Lower leg skin (tissue), 4 donors: ENCODE results near the gene GLB1L2. TPM values are rescaled to one million over a fixed set of nuclear protein-coding genes. Genes with fewer than 3 reads are reported as not detected.

Experiments
- DNase-seq, 2 donors: peaks; one replicate each; pipeline ENCODE4 v3.0.0-alpha.2; 2019; ENCODE audit warnings: low spot score in 2 of 2
- H3K4me3 ChIP-seq: fragments of 200-600 bp; sonication (generic); 2 replicates; pipeline ENCODE4 v1.5.1; 2017; ENCODE audit warnings: mild to moderate bottlenecking, low read depth; ENCODE audit not compliant: poor library complexity, severe bottlenecking
- POLR2A ChIP-seq, 2 donors: fragments of 450-650 bp; IDR thresholded peaks; one replicate each; pipeline ENCODE4 v1.6.1; 2016 to 2017; ENCODE audit warnings: antibody characterized with exemption in 2 of 2, mild to moderate bottlenecking in 1 of 2, moderate library complexity in 1 of 2
- WGBS, 2 donors: methylation state at CpG; one replicate each; pipeline ENCODE4 v1.1.5; 2018; 5-methylcytosine and 5-hydroxymethylcytosine counted together
- intact Hi-C: fragments of 100-400 bp; cut with DNase I; formaldehyde crosslinking; loops from one replicate; pipeline ENCODE4 v1.15.0; 2023; ENCODE audit warnings: low total_unique reads
- total RNA-seq, 4 donors: library from RNA; depleted of rRNA; stranded (reverse); fragments of >200 nt; gene quantifications; one replicate each; pipeline ENCODE4 v1.1.0, GENCODE V29; 2016
- TF ChIP-seq, protein P1 (sequence below), 3 donors: fragments of 450-650 bp; IDR thresholded peaks; one replicate each; pipeline ENCODE4 v1.5.1; 2016; ENCODE audit warnings: antibody characterized with exemption in 3 of 3, mild to moderate bottlenecking in 3 of 3, moderate library complexity in 2 of 3

Gene GLB1L2
- total RNA-seq, 4 donors from 2014 or later, result 9.1 to 21.6 (median 15.1) TPM

DNA sequence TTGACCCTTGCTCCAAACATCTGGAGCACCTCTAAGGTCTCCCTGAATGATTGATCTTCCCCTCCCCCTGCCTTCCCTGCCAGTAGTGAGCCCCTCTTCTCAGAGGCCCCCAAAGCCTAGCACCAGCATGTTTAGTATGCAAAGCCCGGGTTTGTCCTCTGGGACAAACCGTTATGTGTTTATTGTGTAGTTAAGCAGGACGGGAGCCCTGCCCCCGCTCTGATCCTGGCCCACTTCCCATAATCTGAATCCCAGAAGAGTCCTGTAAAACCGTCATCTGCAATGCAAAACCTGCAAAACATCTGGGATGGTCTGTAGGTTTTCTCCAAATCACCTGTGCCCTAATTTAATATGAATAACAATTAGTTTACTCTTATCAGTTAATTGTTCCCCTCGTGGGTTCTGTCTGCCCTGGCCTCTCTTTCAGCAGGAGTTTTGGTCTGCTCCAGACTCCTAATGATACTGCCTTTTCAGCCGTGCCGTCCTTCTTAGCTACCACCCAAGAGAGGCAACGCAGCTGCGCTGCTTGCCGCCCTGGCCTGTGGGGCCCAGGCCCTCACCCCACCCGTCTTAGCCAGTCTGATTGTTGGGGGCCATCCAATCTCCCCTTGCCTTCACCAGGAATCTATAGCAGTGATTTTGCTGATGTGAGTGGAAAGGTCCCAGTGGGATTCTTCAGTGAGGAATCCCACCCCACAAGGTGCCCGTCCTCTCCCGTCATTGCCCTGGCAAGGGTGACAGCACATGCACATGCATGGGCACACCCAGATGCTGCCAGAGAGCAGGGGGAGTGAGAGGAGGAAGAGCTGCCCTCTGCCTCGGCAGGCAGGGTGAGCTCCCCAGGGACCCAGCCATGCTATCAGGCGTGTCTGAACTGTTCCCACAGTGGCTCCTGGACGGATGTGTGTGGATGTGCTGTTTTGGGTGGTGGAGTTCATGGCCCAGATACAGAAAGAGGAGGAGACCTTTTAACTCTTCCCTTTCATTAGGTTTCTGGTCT, 83.3 kb downstream of the GLB1L2 start:
- intact Hi-C loops, result no loop called here
- H3K4me3 ChIP-seq, result no peak overlapping the region
- no peak for TF ChIP-seq POLR2A (IDR thresholded peaks at IDR 0.05)
- TF ChIP-seq, protein P1, sequence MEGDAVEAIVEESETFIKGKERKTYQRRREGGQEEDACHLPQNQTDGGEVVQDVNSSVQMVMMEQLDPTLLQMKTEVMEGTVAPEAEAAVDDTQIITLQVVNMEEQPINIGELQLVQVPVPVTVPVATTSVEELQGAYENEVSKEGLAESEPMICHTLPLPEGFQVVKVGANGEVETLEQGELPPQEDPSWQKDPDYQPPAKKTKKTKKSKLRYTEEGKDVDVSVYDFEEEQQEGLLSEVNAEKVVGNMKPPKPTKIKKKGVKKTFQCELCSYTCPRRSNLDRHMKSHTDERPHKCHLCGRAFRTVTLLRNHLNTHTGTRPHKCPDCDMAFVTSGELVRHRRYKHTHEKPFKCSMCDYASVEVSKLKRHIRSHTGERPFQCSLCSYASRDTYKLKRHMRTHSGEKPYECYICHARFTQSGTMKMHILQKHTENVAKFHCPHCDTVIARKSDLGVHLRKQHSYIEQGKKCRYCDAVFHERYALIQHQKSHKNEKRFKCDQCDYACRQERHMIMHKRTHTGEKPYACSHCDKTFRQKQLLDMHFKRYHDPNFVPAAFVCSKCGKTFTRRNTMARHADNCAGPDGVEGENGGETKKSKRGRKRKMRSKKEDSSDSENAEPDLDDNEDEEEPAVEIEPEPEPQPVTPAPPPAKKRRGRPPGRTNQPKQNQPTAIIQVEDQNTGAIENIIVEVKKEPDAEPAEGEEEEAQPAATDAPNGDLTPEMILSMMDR (IDR thresholded peaks at IDR 0.05), result no peak
- WGBS, 2 donors, result 17 to 29% methylated on average over 16 to 17 of the region's 17 CpGs
- no peak for DNase-seq

DNA sequence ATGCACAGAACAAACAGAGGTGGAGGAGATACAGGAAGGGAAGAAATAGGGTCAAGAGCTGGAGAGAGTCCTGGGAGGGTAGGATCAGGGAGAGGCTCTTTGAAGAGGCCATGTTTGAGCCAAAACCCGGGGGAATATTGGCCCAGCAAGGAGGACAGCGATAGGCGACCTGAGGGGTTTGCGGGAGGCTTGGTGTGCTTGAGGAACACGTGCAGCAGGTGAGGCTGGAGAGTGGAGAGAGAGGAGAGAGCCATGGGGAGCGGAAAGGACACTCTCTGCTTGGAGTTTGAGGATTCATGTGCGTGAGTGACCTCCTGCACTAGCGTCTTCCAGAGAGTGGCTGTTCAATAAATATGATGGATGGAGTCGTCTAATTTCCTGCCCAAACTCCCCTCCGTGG, 84.9 kb downstream of the GLB1L2 start:
- no peak for TF ChIP-seq POLR2A (IDR thresholded peaks at IDR 0.05)
- TF ChIP-seq, protein P1 (IDR thresholded peaks at IDR 0.05), result no peak
- no peak overlapping the region for H3K4me3 ChIP-seq
- no peak for DNase-seq
- 72 to 73% methylated on average over 10 of the region's 10 CpGs for WGBS, 2 donors
- intact Hi-C loops, result no loop called here

DNA sequence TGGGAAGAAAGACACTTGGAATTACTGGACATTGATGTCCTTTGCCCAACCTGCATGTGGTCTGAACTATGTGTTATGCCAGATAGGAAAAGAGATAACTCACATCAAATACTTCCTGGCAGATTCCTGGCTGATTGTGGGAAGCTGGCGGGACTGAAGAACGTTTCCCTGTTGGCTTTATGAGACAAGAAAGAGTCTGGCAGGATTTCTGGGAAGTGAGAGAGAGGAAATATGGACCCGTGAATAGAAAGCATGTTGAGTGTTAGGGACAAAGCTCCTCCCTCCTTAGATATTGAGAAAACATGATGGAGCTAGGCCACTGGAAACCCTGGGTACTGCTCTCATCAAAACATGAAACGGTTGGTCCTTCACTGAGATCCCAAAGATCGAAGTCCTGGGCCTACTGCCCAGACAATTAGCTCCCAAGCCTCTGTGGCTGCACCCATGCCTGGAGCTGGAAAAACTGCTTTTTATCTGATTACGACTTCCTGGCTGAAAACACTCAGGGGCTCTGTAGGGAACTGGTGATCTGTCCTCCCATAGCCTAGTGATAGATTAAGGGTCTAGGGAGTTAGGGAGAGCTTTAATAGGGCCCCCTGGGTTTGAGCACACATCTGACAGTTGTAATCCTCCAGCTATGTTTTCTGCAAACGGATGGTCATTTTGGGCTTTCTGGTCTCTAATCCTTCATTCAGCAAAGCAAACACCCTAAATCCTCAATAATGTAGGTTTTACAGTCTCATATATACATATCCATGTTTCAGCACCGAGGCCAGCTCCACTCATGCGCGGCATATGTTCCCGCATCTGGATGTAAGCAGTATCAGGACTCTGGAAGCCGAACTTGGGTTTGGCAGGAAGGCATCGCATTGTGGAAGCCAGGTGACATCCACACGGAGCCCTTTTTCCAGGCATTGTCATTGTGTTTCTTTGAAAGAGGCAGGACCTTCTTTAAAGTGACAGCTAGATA, 86.4 kb downstream of the GLB1L2 start:
- H3K4me3 ChIP-seq, result no peak overlapping the region
- 39 to 50% methylated on average over 14 of the region's 14 CpGs for WGBS, 2 donors
- intact Hi-C loops, result no loop called here
- no peak for DNase-seq
- no peak for TF ChIP-seq POLR2A (IDR thresholded peaks at IDR 0.05)
- TF ChIP-seq, protein P1 (IDR thresholded peaks at IDR 0.05), result no peak

DNA sequence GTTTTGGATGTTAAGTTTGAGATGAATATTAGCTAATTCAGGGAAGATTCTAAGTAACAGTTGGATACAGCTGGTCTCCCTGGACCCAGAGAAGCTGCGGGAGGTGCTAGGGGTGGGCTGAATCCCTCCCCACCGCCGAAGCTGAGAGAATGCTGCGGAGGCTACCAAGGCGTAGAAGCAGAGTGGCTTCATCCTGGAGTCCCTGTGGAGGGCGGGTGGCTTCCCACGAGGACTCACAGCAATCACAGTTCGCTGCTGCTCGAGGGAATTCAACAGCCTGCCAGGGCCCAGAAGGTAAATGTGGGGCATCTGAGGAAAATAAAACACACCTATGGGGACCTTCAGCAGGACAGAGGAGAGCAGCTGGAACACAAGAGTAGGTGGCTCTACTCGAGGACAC, 91.3 kb downstream of the GLB1L2 start:
- TF ChIP-seq POLR2A (IDR thresholded peaks at IDR 0.05), result no peak
- TF ChIP-seq, protein P1 (IDR thresholded peaks at IDR 0.05), result no peak
- no peak for DNase-seq
- 87 to 90% methylated on average over 10 of the region's 10 CpGs for WGBS, 2 donors
- intact Hi-C loops, result no loop called here
- no peak overlapping the region for H3K4me3 ChIP-seq

DNA sequence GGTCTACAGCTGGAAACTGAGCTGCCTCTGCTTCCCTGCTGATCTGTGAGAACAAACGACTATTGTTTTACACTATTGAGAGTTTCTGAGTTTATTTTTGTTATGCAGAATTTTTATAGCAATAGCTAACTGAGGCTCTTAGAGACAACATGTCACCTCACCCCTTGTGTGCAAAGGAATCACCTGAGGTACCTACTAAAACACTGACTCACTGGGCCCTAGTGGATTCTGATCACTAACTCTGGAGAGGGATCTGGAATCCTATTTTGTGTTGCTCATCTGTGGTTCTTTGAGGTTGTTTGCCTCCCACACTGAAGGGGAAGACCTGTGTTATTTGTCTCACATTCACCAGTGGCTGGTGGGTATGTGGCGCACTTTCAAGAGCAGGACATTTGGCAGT, 93.6 kb downstream of the GLB1L2 start:
- intact Hi-C loops, result no loop called here

More for the DNA sequence above, 93.6 kb downstream of the GLB1L2 start:
- H3K4me3 ChIP-seq, result no peak overlapping the region
- 58 to 69% methylated on average over 2 of the region's 2 CpGs for WGBS, 2 donors
- DNase-seq, result no peak
- TF ChIP-seq, protein P1 (IDR thresholded peaks at IDR 0.05), result no peak
- TF ChIP-seq POLR2A (IDR thresholded peaks at IDR 0.05), result no peak

Other genes starting within 250 kb of the GLB1L2 start
- 10 to 100 TPM; 10.7 to 24.7 (median 20.3) TPM for gene NCAPD3, start 108.0 kb upstream of the GLB1L2 start, total RNA-seq
- 10 to 100 TPM; 50.6 to 76.5 (median 64.1) TPM for gene VPS26B, start 107.3 kb upstream of the GLB1L2 start, total RNA-seq
- 10 to 100 TPM in 3 of 4 donors, 1 to 10 TPM in 1; 9.1 to 35.7 (median 26.2) TPM for gene THYN1, start 78.6 kb upstream of the GLB1L2 start, total RNA-seq
- gene ACAD8, start 78.4 kb upstream of the GLB1L2 start, total RNA-seq, result 10 to 100 TPM; 49.0 to 68.6 (median 58.6) TPM
- 10 to 100 TPM in 1 of 4 donors, 1 to 10 TPM in 3; 7.5 to 18.5 (median 8.9) TPM for gene GLB1L3, start 55.6 kb upstream of the GLB1L2 start, total RNA-seq
- under 1 TPM in 3 of 4 donors, not detected in 1; 0.13 to 0.58 (median 0.44) TPM for gene B3GAT1, start 80.3 kb downstream of the GLB1L2 start, total RNA-seq